ENCODE results near the gene ZNF607. TPM values are rescaled to one million over a fixed set of nuclear protein-coding genes. Genes with fewer than 3 reads are reported as not detected.
A peak's percentile ranks its signal among the peaks of the same experiment; 100 is the strongest.

ZNF607 gene
- total RNA-seq, 2 donors from 2014 or later = 3.5 to 4.1 TPM

GRCh38 chr19:37719927-37720265, 335 bp upstream of the ZNF607 start:
- H3K27me3 ChIP-seq (replicated peaks; ENCODE audit: insufficient read depth) = no peaks in the 10 kb centered on the region
- H3K36me3 ChIP-seq = peaks cover 3% of the 10 kb centered on the region
- no peaks in the 10 kb centered on the region for H3K9me3 ChIP-seq
- H3K27ac ChIP-seq = peak overlapping the region in 1 of 2 donors; percentile 63
- no peak for DNase-seq (ENCODE audit: low spot score)
- peak overlapping the region; percentile 94 for H3K4me3 ChIP-seq
- TF ChIP-seq CTCF (IDR thresholded peaks at IDR 0.05) = peak; percentile 4
- ATAC-seq (ENCODE audit: insufficient number of reproducible peaks, low FRiP score, low read depth) = no peak
- H3K4me1 ChIP-seq (ENCODE audit: control insufficient read depth in 1 of 2, low read depth in 2 of 2) = peaks cover 5 to 12% of the 10 kb centered on the region in 2 donors

GRCh38 chr19:37718304-37718703, 1.3 kb downstream of the ZNF607 start:
- Histone ChIP-seq H3K9me3 (no peaks in the 10 kb centered on the region), H3K4me3 (peak overlapping the region; percentile 94), H3K4me1 (ENCODE audit: control insufficient read depth in 1 of 2, low read depth in 2 of 2) (peaks cover 5 to 12% of the 10 kb centered on the region in 2 donors), H3K36me3 (peaks cover 5% of the 10 kb centered on the region), H3K27me3 (replicated peaks; ENCODE audit: insufficient read depth) (no peaks in the 10 kb centered on the region), H3K27ac (no peak overlapping the region)
- no peak for TF ChIP-seq CTCF (IDR thresholded peaks at IDR 0.05)
- DNase-seq (ENCODE audit: low spot score) = no peak
- ATAC-seq (ENCODE audit: insufficient number of reproducible peaks, low FRiP score, low read depth) = no peak

- H3K4me3 ChIP-seq = no peak overlapping the region
- H3K36me3 ChIP-seq = peaks cover 5% of the 10 kb centered on the region
- no peak for DNase-seq (ENCODE audit: low spot score)
- TF ChIP-seq CTCF (IDR thresholded peaks at IDR 0.05) = no peak
- no peaks in the 10 kb centered on the region for H3K27me3 ChIP-seq (replicated peaks; ENCODE audit: insufficient read depth)
- peaks cover 5 to 12% of the 10 kb centered on the region in 2 donors for H3K4me1 ChIP-seq (ENCODE audit: control insufficient read depth in 1 of 2, low read depth in 2 of 2)
- H3K9me3 ChIP-seq = no peaks in the 10 kb centered on the region
- no peak overlapping the region for H3K27ac ChIP-seq
- no peak for ATAC-seq (ENCODE audit: insufficient number of reproducible peaks, low FRiP score, low read depth)
Observed at GRCh38 chr19:37716140-37716539, 3.4 kb downstream of the ZNF607 start.

GRCh38 chr19:37706052-37706605, 13.4 kb downstream of the ZNF607 start:
- no peak for TF ChIP-seq CTCF (IDR thresholded peaks at IDR 0.05)
- peaks cover 34% of the 10 kb centered on the region for H3K36me3 ChIP-seq
- H3K4me1 ChIP-seq (ENCODE audit: control insufficient read depth in 1 of 2, low read depth in 2 of 2) = no peaks in the 10 kb centered on the region
- no peaks in the 10 kb centered on the region for H3K27me3 ChIP-seq (replicated peaks; ENCODE audit: insufficient read depth)
- H3K4me3 ChIP-seq = no peak overlapping the region
- peaks cover 4% of the 10 kb centered on the region for H3K9me3 ChIP-seq
- no peak for ATAC-seq (ENCODE audit: insufficient number of reproducible peaks, low FRiP score, low read depth)
- no peak for DNase-seq (ENCODE audit: low spot score)
- H3K27ac ChIP-seq = no peak overlapping the region

GRCh38 chr19:37699057-37699456, 20.5 kb downstream of the ZNF607 start:
- Histone ChIP-seq H3K36me3 (peaks cover 18% of the 10 kb centered on the region), H3K4me3 (no peak overlapping the region), H3K27ac (no peak overlapping the region), H3K27me3 (replicated peaks; ENCODE audit: insufficient read depth) (no peaks in the 10 kb centered on the region), H3K4me1 (ENCODE audit: control insufficient read depth in 1 of 2, low read depth in 2 of 2) (no peaks in the 10 kb centered on the region), H3K9me3 (peaks cover 4% of the 10 kb centered on the region)
- no peak for DNase-seq (ENCODE audit: low spot score)
- ATAC-seq (ENCODE audit: insufficient number of reproducible peaks, low FRiP score, low read depth) = no peak
- no peak for TF ChIP-seq CTCF (IDR thresholded peaks at IDR 0.05)
